ENCODE measurements around the gene TAS2R3.

GRCh38 chr7:141789917-141790316 is 26.0 kb downstream of the TAS2R3 start, which contains the start of gene TAS2R5:
- TF ChIP-seq CTCF (IDR thresholded peaks at IDR 0.05), result no peak
- no peak for TF ChIP-seq POLR2AphosphoS5 (IDR thresholded peaks at IDR 0.05)
- no peak for TF ChIP-seq POLR2A (IDR thresholded peaks at IDR 0.05)
